GM19035 (cell line): ENCODE results near the gene GPR37L1.
"Not testable (repeated sequence)": the region's sequence is repeated elsewhere in the genome, so short reads cannot be mapped to it uniquely, and the experiment has no call there.

ENCODE experiments used
- ATAC-seq: cut with Tn5 transposase; IDR thresholded peaks from one replicate; pipeline ENCODE4 v1.9.1; 2021; ENCODE audit not compliant: unreplicated experiment

GPR37L1 gene

DNA sequence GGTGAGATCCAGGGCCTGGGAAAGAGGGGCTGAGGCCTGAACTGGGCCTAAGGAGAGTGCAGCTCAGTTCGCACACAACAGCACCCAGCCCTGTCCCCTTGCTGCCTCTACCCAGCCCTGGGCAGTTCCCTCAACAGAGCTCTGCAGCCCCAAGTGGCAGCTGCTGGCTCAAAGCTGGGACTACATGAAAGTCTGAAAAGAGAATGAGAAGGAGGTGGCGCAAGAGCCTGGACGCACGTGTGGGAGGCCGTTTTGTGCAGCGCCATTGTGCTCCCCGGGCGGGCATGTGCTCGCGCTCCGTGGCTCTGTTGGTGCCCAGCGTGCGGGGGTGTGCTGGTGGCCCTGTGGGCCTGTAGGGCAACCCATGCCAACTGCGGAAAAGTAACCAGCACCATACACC lies 10.3 kb downstream of the GPR37L1 start:
- no peak for ATAC-seq

DNA sequence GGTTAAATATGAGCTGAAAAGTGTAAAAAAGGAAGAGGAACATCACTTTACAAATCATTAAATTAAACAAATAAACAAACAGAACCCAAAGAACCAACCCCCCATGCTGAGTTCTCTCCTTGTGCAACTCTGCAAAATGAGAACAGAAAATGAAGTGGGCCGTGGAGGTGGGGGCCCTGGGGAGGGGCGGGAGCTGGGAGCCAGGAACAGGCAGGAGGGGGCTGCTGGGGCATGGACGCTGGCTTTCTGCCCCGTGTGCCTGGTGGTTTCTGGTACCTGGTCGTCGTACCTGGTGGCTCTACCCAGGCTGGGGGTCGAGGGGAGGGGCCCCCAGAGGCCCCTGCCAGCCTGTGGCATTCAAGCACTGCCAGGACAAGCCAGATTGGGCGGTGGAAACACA lies 10.8 kb downstream of the GPR37L1 start:
- no peak for ATAC-seq

DNA sequence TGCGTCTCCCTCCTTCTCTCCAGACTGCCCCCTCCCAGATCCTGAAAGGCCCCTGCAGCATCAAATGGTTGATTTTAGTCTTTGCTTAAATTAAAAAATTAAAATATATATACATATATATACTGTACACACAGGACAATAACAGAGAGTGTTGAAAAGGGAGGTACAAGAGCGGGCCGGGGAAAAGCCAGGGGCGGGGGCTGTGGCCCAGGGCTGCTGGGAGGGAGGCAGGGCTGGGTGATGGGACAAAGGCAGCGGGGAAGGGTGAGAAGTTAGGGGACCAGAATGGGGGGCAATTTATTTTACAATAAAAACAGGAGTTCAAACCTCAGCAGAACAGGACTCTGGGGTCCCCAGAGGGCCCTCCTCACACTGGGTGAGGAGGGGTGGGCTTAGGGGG lies 11.3 kb downstream of the GPR37L1 start:
- no peak for ATAC-seq

DNA sequence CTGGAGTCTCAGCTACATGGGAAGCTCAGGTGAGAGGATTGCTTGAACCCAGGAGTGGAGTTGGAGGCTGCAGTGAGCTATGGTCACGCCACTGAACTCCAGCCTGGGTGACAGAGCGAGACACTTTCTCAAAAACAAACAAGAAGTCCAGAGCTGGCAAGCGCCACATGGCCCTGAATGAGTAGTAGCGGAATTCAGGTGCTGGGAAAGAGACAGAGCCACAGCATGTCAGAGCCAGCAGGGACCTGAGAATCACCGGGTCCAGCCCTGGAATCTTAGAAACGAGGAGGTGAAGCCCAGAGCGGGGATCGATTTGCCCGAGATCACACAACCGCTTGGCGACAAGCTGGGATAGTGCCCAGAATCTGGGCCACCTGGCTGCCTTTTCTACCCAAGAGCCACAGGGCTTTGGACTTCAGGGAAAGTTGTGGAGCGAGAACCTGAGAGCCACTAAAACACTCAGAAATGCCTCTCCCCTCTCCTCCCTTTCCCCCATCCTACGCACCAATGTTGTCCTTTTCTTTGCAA lies 12.0 kb downstream of the GPR37L1 start:
- no peak for ATAC-seq

DNA sequence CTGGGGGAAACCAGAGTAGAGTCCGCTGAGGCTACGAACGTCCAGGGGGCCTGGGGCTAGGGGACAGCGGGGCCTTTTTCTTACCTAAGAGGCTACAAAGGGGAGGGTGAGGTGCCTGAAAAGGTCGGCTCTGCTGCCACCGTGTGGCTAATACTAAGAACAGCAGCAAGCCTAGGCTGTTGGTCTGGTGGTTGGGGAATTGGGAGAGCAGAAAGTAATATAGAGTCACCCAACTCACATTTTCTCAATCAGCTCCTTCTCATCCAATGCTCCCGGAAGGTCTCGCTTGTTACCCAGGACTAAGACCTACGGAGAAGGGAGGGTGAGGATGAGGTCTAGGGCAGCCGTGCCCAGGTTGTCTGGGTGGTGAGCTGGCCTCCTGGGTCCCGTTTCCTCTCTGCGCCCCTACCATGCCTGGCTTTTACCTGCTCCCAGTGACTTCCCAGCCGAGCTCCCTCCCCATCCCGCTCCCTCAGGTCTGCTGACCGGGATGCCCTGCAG lies 12.6 kb downstream of the GPR37L1 start:
- ATAC-seq, result no peak

DNA sequence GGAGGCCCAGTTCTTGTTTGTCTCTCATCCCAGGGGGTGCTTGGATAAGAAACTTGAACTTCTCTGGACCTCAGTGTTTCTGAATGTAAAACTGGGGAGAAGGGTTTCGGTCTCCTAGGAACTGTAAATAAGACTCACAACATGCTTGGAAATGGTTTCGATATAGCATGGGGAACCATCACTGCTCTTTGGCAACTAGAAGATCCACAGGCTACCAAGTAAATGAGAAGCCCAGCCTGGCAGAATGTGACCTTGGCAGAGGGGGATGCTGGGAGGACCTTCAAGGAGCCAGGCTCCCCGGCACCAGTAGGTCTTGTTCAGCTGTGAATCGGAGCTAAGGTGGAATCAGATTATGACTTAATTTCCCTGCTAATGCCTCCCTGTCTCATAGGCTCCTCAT lies 18.1 kb downstream of the GPR37L1 start:
- ATAC-seq, result no peak

DNA sequence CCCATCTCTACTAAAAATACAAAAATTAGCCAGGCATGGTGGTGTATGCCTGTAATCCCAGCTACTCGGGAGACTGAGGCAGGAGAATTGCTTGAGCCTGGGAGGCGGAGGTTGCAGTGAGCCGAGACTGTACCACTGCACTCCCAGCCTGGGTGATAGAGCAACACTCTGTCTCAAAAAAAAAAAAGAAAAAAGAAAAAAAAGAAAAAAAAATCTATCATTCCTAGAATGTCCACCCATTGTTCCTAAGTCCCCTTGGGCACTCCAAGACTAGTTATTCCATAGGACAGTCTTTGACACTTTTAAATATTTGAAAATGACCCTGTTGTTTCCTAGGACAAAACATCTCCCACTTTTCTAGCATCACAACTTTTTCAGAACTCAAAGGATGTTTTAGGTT lies 18.8 kb downstream of the GPR37L1 start:
- not testable (repeated sequence) for ATAC-seq

DNA sequence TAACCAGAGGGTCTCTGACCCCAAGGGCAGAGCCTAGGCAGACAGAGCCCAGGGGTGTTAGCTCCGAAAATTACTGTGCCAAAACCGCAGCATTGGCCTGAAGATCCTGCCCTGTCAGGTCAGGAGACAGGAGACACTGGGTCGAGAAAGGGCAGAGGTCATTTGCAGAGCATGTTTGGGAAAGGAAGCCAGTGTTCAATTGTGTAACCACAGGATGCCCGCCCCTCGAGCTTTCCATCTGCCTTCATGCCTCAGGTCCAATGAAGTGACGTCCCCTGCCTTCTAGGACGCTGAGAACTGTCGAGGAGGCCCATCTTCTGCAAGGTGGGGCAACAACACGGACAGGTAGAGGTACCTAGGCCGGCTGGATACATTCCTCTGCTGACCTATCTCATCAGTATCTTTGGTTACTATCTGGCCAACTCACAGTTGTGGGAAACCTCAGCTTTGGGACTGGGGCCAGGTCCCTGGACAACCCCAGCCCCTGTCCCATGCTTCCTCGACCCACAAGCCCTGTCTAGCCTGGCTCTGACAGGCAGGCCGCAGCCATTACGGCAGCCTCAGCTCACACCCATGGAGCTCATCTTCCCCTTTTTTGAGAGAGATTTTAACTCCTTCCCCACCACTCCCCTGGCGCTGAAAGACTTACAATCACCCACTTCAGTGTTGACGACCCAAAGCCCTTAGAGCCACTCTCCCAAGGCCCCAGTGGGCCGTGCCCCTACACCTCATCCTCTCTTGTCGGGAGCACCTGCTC lies 20.5 kb downstream of the GPR37L1 start:
- peak; percentile 31 for ATAC-seq

DNA sequence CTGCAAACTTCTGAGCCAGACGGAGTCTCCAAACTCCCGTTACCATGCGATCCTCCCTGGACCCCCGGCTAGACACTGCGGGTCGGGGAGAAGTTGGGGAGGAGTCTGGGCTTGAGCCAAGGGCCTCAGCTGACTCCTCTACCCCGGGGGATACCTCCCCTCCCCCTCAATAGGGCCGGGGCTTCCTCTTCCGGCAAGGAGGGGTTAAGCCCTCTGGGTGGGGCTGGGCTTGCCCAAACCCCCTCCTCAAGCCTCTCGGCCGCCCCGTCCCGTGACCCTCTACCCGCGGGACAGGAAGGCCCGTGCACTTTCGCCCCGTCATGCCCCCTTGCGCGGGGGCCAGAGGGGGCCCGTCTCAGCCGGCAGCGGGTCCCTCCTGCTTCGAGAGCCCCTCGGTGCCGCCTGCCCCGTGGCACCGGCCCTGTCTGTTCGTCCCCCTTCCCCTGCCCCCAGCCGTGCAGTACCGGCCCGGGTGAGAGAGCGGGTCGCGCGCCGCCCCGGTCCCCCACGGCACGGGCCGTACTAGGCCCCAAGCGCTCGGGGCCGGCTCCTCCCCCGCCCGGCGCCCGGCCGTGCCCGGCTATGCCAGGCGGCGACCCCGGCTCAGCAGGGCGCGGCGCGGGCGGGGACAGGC lies 21.2 kb downstream of the GPR37L1 start:
- ATAC-seq, result peak; percentile 39

DNA sequence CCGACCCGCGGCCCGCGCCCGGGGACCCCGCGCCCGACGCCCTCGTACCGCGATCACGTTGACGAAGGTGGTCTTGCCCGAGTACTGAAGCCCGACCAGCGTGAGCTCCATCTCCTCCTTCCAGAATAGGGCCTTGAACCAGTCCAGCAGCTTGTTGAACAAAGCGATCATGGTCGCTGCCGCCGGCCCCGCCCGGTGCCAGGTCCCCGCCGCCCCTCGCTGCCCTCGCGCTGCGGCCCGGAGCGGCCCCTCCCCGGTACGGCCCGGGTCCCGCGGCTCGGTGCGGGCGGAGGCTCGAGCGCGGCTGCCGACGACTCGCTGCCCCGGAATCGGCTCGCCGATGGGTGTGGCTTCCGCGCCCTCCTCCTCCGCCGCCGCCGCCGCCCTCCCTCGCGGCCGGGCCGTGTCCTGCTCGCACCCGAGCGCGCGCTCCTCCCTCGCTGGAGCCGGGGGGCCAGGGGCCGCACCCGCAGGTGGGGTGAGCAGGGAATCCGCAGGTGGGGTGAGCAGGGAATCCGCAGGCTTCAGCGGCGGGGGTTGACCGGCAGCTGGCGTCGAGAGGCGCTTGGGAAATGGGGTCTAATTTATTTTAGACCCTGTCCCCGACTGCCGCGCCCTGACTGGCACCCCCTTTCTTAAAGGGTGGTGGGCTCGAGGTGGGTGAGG lies 21.8 kb downstream of the GPR37L1 start, which contains the start of gene ARL8A:
Gene ARL8A, minus strand, starts transcription at position 336 of the 666 bp plus-strand sequence. Its CDS starts 165 bp downstream, at position 171.
- ATAC-seq, result peak; percentile 66

DNA sequence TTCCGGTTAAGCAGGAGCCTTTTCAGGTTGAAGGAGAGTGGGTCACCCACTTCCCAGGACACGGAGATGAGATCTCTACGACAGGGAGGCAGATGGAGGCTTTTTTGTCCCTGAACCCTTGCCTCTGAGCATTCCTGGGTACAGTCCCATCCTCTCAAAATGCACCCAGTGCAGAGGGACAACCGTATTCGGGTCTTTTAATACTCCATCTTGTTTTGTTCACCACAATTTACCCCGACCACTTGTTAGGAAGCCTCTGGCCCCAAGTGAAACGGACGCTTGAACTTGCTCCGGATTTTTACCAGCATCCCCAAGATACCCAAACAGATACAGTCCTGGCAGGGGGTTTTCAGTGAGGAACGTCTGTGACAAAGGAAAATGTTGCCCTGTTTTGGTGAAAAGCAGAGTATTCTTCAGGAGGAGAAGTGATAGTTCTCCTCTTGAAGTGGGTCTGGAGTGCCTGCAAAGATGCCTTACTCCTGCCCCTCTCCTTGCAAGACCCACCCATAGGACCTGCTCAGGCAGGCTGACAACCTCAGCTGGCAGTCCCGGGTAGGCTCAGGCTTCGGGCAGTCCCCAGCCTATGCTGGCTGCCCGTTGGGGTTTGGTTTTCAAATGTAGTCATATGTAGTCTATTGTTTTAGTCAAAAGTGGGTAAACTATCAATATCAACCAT lies 22.5 kb downstream of the GPR37L1 start:
- no peak for ATAC-seq

DNA sequence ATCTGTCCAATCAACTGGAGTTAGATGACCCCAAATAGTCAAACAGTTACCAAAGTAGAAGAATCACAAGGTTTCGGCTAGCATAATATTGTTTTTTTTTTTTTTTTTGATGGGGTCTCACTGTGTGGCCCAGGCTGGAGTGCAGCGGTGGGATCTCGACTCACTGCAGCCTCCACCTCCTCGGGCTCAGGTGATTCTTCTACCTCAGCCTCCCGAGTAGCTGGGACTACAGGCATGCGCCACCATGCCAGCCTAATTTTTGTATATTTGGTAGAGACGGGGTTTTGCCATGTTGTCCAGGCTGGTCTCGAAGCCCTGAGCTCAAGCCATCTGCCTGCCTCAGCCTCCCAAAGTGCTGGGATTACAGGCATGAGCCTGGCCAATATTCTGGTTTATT lies 23.0 kb downstream of the GPR37L1 start:
- not testable (repeated sequence) for ATAC-seq

DNA sequence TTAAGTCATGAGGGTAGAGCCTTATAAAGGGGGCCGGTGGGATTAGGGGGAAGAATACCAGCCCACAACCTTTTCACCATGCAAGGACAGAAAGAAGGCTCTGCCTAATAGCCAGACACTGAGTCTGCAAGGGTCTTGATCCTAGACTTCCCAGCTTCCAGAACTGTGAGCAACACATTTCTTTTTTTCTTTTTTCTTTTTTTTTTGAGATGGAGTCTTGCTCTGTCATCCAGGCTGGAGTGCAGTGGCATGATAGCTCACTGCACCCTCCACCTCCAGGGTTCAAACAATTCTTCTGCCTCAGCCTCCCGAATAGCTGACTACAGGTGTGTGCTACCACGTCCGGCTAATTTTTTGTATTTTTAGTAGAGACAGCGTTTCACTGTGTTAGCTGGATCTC lies 23.6 kb downstream of the GPR37L1 start:
- no peak for ATAC-seq

DNA sequence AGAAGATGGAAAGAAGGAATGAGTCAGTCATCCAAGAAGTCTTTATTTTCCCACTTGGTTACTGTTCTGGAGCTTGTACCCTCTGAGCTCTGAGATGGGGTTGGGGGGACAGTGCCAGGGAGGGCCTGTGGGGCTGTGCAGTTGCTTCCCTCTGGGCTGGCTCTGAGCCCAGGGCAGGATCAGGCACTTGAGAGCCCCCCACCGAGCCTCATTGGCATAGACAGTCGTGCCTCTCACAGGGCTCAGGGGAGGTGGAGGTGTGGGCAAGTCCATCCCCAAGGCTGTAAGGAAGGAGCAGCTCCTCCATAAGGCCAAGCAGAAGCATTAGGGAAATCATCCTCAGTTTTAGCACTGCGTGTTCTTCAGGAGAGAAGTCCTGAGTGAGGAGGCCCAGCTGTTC lies 24.3 kb downstream of the GPR37L1 start:
- no peak for ATAC-seq

DNA sequence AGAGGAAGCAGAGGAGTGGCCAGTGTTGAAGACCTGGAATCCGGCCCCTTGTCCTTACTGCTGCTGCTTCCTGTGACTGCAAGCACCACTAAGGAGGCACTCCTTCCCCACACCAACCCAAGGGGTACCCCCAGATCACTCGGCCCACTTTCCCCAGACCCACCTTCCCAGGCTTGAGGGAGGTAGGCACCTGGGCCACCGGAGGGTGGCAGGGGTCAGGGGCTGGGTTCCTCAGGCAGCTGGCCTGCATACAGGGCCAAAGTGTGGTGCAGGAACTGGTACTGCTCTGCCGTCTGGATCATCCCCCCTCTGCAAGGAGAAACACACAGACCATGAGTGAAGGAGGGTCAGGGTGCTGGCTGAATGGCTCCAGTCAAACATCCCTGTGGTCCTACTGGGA lies 25.7 kb downstream of the GPR37L1 start:
- no peak for ATAC-seq

DNA sequence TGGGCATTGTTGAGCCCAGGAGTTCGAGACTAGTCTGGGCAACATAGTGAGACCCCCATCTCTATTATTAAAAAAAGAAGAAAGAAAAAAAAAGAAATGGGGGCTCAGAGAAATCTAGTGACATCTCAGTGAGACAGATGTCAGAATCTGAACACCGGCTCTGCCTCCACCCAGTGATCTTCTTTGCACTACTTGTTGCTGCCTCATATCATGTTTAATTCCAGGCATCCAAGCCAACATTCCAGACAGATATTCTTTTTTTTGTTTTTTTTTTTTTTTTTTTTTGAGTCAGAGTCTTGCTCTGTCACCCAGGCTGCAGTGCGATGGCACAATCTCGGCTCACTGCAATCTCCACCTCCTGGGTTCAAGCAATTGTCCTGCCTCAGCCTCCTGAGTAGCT lies 26.8 kb downstream of the GPR37L1 start:
- ATAC-seq, result no peak

DNA sequence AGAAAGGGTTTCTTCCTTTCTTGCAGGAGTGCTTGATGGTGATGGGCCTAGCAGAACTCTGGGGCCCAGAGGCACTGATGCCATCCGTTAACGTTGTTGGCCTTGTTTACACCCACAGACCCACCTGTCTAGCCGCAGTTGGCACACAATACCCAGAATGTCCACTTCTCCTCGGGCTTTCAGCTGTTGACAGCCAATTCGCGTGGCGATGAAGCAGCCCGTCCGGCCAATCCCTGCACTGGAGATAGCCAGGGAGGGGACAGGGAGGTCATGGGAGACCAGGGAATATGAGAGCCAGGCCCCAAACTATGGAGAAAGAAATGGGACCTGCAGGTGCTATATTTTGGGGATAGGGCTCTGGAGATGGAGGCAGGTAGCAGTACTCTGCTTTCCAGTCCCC lies 27.5 kb downstream of the GPR37L1 start:
- ATAC-seq, result no peak

DNA sequence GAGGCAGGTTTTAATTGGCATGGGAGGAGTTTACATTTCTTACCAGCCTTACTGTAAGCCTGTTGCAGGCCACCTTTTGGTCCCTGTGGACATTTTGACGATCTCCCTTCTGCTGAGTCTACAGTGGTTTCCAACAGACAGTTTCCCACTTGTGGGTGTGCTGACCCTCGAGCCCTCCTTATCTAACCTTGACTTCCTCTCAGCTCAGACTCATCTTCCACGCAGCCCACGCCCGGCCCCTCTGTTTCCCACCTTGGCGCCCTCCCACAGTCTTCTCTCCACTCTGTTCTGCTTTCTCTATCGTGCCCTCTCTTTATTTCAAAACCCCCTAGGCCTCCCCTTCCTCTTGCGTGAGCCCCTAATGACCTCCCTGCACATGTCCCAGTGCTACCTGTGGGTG lies 27.9 kb downstream of the GPR37L1 start:
- no peak for ATAC-seq

DNA sequence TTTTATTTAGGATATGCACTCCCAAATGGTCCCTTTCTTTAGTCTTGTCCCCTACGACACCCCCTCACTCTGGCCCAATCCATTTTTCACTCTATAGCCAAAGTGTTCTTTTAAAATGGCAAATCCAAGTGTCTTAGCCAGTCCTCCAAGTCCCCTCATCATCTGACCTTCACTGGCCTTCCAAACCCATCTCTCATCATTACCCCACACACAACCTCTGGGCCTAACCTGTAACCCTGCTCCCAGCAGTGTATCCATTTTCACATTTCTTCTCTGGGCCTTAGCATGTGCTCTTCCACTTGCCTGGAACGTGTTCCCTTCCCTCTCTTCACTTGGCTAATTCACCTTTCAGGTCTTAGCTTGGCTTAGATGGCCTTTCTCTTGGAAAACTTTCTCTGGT lies 28.3 kb downstream of the GPR37L1 start:
- no peak for ATAC-seq

DNA sequence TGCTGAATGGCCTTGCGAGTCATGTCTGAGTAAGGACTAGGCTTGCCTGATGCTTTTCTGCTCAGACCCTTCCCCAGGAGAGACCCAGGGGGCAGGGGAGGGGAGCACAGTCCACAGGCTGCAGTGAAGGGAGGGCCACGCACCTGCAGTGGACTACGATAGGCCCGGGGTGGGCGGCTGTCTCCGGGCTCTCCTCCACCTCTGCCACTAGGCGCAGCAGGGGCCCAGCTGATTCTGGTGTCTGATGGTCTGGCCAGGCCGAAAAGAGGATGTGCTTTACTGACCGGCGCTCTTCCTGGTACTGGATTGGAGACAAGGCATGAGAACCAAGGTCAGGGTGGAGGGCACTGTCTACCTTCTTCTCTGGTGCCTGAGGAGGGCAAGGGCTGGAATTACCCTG lies 29.7 kb downstream of the GPR37L1 start:
- no peak for ATAC-seq

DNA sequence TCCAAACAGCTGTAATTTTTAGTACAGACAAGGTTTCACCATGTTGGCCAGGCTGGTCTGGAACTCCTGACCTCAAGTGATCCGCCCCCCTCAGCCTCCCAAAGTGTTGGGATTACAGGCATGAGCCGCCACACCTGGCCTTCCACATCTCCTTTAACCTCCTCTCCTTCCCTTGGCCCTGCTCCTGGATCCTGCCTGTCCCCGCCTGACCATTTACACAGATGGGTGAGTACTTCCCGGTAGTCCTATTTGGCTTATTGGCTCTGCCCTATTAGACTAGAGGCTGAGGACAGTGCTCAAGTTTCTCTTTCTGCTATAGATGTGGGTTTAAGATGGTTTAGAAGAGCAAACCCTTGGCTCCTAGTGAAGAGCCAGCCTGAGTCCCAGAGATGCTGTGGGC lies 30.6 kb downstream of the GPR37L1 start:
- no peak for ATAC-seq
